ENCODE data around the gene PTH2.

GRCh38 chr19:49395581-49396407 lies 27.4 kb downstream of the PTH2 start:
- TF ChIP-seq CTCF (optimal IDR thresholded peaks at IDR 0.05 in 1 of 3, IDR thresholded peaks at IDR 0.05 in 1 of 3, conservative IDR thresholded peaks at IDR 0.05 in 1 of 3; ENCODE audit: extremely low read depth in 1 of 3, insufficient read depth in 2 of 3, low read length in 3 of 3) = no peak
- TF ChIP-seq EZH2 (IDR thresholded peaks at IDR 0.05; ENCODE audit: low read length) = no peak

Data from keratinocyte (primary cell).